HepG2 (cell line): ENCODE data around the gene SIK2. TPM values are rescaled to one million over a fixed set of nuclear protein-coding genes. Genes with fewer than 3 reads are reported as not detected.

Source experiments
- ATF4 ChIP-seq, 2 experiments: fragments of 450-650 bp in 1 of 2; sonication (generic) in 1 of 2; formaldehyde crosslinking; IDR thresholded peaks; 2 replicates each; pipeline versions ENCODE4 v1.5.0 to v1.8.0; 2020 to 2022; ENCODE audit warnings: mild to moderate bottlenecking in 1 of 2, missing genetic modification reagents in 1 of 2
- CBX5 ChIP-seq: sonication (generic); formaldehyde crosslinking; IDR thresholded peaks from 2 replicates; pipeline ENCODE4 v1.4.0; 2020; ENCODE audit warnings: missing genetic modification reagents, borderline replicate concordance
- ERF ChIP-seq: IDR thresholded peaks from 2 replicates; pipeline ENCODE4 v1.6.1; 2018; ENCODE audit warnings: missing biosample characterization, missing genetic modification reagents
- FOXC1 ChIP-seq: sonication (generic); formaldehyde crosslinking; IDR thresholded peaks from 2 replicates; pipeline ENCODE4 v1.8.0; 2022; ENCODE audit warnings: mild to moderate bottlenecking, missing genetic modification reagents, borderline replicate concordance
- KDM5B ChIP-seq: sonication (generic); formaldehyde crosslinking; IDR thresholded peaks from 2 replicates; pipeline ENCODE4 v1.4.0; 2020; ENCODE audit warnings: missing genetic modification reagents, mild to moderate bottlenecking, borderline replicate concordance
- MTA3 ChIP-seq: sonication (generic); formaldehyde crosslinking; IDR thresholded peaks from 2 replicates; pipeline ENCODE4 v1.4.0; 2020; ENCODE audit warnings: missing genetic modification reagents
- NR2F2 ChIP-seq: IDR thresholded peaks from 2 replicates; pipeline ENCODE4 v1.6.1; 2012; ENCODE audit warnings: low read depth, inconsistent platforms, borderline replicate concordance
- ZBTB25 ChIP-seq: IDR thresholded peaks from 2 replicates; pipeline ENCODE4 v1.6.1; 2018; ENCODE audit warnings: missing genetic modification reagents
- ZFP36L1 ChIP-seq: sonication (generic); formaldehyde crosslinking; IDR thresholded peaks from 2 replicates; pipeline ENCODE4 v1.8.0; 2022; ENCODE audit warnings: mild to moderate bottlenecking, missing genetic modification reagents, moderate library complexity
- ZHX2 ChIP-seq, 2 experiments: sonication (generic) in 1 of 2; formaldehyde crosslinking in 1 of 2; IDR thresholded peaks; 2 replicates each; pipeline versions ENCODE4 v1.6.1 to v1.9.0; 2014 to 2022; ENCODE audit warnings: antibody characterized with exemption in 1 of 2, borderline replicate concordance in 1 of 2, inconsistent platforms in 1 of 2, low read depth in 1 of 2, missing genetic modification reagents in 1 of 2
- ZNF253 ChIP-seq: sonication (generic); formaldehyde crosslinking; IDR thresholded peaks from 2 replicates; pipeline ENCODE4 v1.8.0; 2022; ENCODE audit warnings: mild to moderate bottlenecking, missing genetic modification reagents, borderline replicate concordance
- ZNF484 ChIP-seq: sonication (generic); formaldehyde crosslinking; IDR thresholded peaks from 2 replicates; pipeline ENCODE4 v1.5.1; 2020; ENCODE audit warnings: mild to moderate bottlenecking, low read depth, missing genetic modification reagents, borderline replicate concordance
- ZNF503 ChIP-seq: sonication (generic); formaldehyde crosslinking; IDR thresholded peaks from 2 replicates; pipeline ENCODE4 v1.4.0; 2020; ENCODE audit warnings: missing genetic modification reagents
- ZNF574 ChIP-seq: sonication (generic); formaldehyde crosslinking; IDR thresholded peaks from 2 replicates; pipeline ENCODE4 v1.4.0; 2020; ENCODE audit warnings: missing genetic modification reagents
- ZSCAN25 ChIP-seq: sonication (generic); formaldehyde crosslinking; IDR thresholded peaks from 2 replicates; pipeline ENCODE4 v1.8.0; 2022; ENCODE audit warnings: mild to moderate bottlenecking, missing genetic modification reagents
- polyA plus RNA-seq, 8 experiments: library from polyadenylated mRNA; depleted of rRNA in 3 of 8; stranded (reverse) in 7 of 8; unstranded in 1 of 8; fragments of >200 nt; fragmentation: Illumina TruSeq in 4 of 8; extraction: Trizol in 4 of 8; gene quantifications; 2 replicates each; pipeline versions ENCODE4 v1.2.1 to v1.2.3, GENCODE V29; 2011 to 2016; ENCODE audit warnings: low read depth in 4 of 8, missing spikeins in 1 of 8, mixed read lengths in 1 of 8; ENCODE audit not compliant: insufficient read depth in 1 of 8
- total RNA-seq, 5 experiments: library from RNA; depleted of rRNA; stranded (reverse); fragments of >200 nt; fragmentation: Illumina TruSeq; extraction: Trizol; gene quantifications; 2 replicates each; pipeline ENCODE4 v1.2.3, GENCODE V29; 2016; ENCODE audit warnings: low read depth in 1 of 5

The SIK2 gene
- total and polyA plus RNA-seq, 2 of the 13 experiments (the other 11 are each of a cell fraction or from before 2014, with no cell fraction given), result 8.1 to 15.4 TPM

DNA sequence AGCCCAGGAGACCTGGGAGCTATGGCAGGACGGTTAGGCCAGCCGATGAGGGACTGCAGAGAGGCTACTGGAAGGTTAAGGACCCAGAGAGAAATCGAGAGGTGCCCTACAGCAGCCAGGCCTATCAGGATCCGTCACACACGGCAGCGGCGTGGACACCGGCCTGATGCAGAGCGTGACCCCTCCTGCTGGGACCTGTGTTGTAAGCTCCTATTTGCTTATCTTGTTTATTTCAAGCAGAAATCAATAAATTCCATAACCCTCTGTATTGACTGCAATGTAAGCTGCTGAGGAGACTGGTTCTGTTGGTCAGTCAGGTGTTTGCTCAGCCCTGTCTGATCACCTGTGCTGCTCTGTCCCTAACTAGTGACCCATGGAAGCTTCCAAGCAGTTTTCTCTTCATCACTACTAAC lies 124.1 kb downstream of the SIK2 start (continued):
- TF ChIP-seq ZHX2 (IDR thresholded peaks at IDR 0.05; ENCODE audit: low read depth), result 0 out of 2 replicates have a peak, but pooled peaks have one; percentile 49
- TF ChIP-seq ZHX2 (CRISPR knock-in tag; IDR thresholded peaks at IDR 0.05; ENCODE audit: borderline replicate concordance), result no peak
- peak; percentile 85 for TF ChIP-seq NR2F2
- TF ChIP-seq ZBTB25, result no peak; the same call in 1 of the 2 replicates
- no peak for TF ChIP-seq MTA3 (CRISPR knock-in tag)
- no peak for TF ChIP-seq ERF (CRISPR knock-in tag)
- peak; percentile 52; the same call in 1 of the 2 replicates for TF ChIP-seq KDM5B (CRISPR knock-in tag)
- 0 out of 2 replicates have a peak, but pooled peaks have one; percentile 64 for TF ChIP-seq ZFP36L1 (CRISPR knock-in tag)
- peak; percentile 79 for TF ChIP-seq ZSCAN25
- no peak for TF ChIP-seq CBX5 (CRISPR knock-in tag)
- no peak for TF ChIP-seq ZNF253 (CRISPR knock-in tag)
- TF ChIP-seq FOXC1 (CRISPR knock-in tag), result peak; percentile 89; the same call in 1 of the 2 replicates
- TF ChIP-seq ATF4 (CRISPR knock-in tag; IDR thresholded peaks at IDR 0.05), result peak in 1 of 2 experiments; percentile 29; a peak in 1 of 4 replicates
- TF ChIP-seq ZNF503 (CRISPR knock-in tag), result peak; percentile 64; the same call in 1 of the 2 replicates
- TF ChIP-seq ZNF484 (CRISPR knock-in tag), result no peak
- peak; percentile 78 for TF ChIP-seq ZNF574
